ENCODE measurements around the gene SLC16A4. TPM values are rescaled to one million over a fixed set of nuclear protein-coding genes. Genes with fewer than 3 reads are reported as not detected.

The SLC16A4 gene
- total and polyA plus RNA-seq, 10 of the 15 experiments (the other 5 are each of a cell fraction or from before 2014, with no cell fraction given), result 0.13 to 2.2 (median 0.26) TPM; not detected in 1

GRCh38 chr1:110409316-110409715 lies 18.5 kb upstream of the SLC16A4 start:
- Histone ChIP-seq H3K36me3 (ENCODE audit: control insufficient read depth in 2 of 2, insufficient read depth in 2 of 2, low read length in 1 of 2) (no peaks in the 10 kb centered on the region; a peak in 2 of 4 replicates), H3K27me3 (replicated peaks in 1 of 2; ENCODE audit: control insufficient read depth in 2 of 2, insufficient read depth in 2 of 2, low read length in 1 of 2) (no peaks in the 10 kb centered on the region), H4K20me1 (ENCODE audit: control insufficient read depth, insufficient read depth) (no peaks in the 10 kb centered on the region), H2AFZ (ENCODE audit: control insufficient read depth, low read depth, low read length) (no peak overlapping the region), H3K79me2 (ENCODE audit: control insufficient read depth, insufficient read depth, low read length) (peaks cover 25% of the 10 kb centered on the region), H3K4me2 (ENCODE audit: control insufficient read depth, insufficient read depth) (no peak overlapping the region), H3K4me3 (no peak overlapping the region), H3K9me3 (replicated peaks; ENCODE audit: control insufficient read depth, insufficient read depth, low read length) (no peaks in the 10 kb centered on the region), H3K27ac (ENCODE audit: control insufficient read depth, insufficient read depth) (no peak overlapping the region), H3K9ac (ENCODE audit: control insufficient read depth, insufficient read depth, low read length) (no peak overlapping the region), H3K4me1 (ENCODE audit: control insufficient read depth, insufficient read depth, low read length) (peaks cover 15% of the 10 kb centered on the region)
- ChIA-PET RAD21 (ENCODE audit: unreplicated experiment) (interaction anchor here (0.9 to 2.6 kb wide), 8 partner anchors 24 to 201 kb away, joined by 3 to 29 read pairs (median 8); partner anchors contain the start of gene RBM15), SMC1A (ENCODE audit: uncharacterized antibody, unreplicated experiment) (interaction anchor here (0.6 to 2.6 kb wide), 22 partner anchors 9 to 374 kb away, joined by 3 to 31 read pairs (median 4); partner anchors contain the start of genes KCNC4, RBM15 and STRIP1), POLR2A (interaction anchor here (0.6 to 3.3 kb wide), 8 partner anchors 23 to 1029 kb away, joined by 3 to 43 read pairs (median 3); partner anchors contain the start of gene RBM15), CTCF (interaction anchor here (1.2 to 9.5 kb wide), 16 partner anchors 26 to 380 kb away, joined by 3 to 146 read pairs (median 7); partner anchors contain the start of genes KCNC4 and RBM15)
- intact Hi-C loops (cut with micrococcal nuclease; ENCODE audit: unreplicated experiment) (no loop called here), in situ Hi-C loops (cut with MboI) (loop anchor here (5.0 kb wide), 1 partner anchor 202 kb away; no protein-coding TSS in a partner anchor)
- DNase-seq (ENCODE audit: low read depth, low spot score), result no peak
- no peak for FAIRE-seq
- WGBS (ENCODE audit: insufficient coverage, insufficient replicate concordance, low lambda C conversion rate, missing lambda C conversion rate), result 94% methylated on average over 6 of the region's 6 CpGs
- no TSS peak for BruUV-seq (replicated peaks)
- ATAC-seq, result no peak
- TF ChIP-seq IRF5 (IDR thresholded peaks at IDR 0.05; ENCODE audit: borderline replicate concordance) (no peak), ATF7 (IDR thresholded peaks at IDR 0.05; ENCODE audit: low read depth) (no peak), POU2F2 (IDR thresholded peaks at IDR 0.05; ENCODE audit: borderline replicate concordance, low read depth, low read length) (no peak), DPF2 (IDR thresholded peaks at IDR 0.05) (no peak), MAX (IDR thresholded peaks at IDR 0.05; ENCODE audit: low read depth, low read length) (no peak), CREM (IDR thresholded peaks at IDR 0.05; ENCODE audit: low read depth) (no peak), BHLHE40 (IDR thresholded peaks at IDR 0.05; ENCODE audit: borderline replicate concordance in 1 of 2, low read depth in 2 of 2, low read length in 1 of 2) (no peak), PAX5 (IDR thresholded peaks at IDR 0.05; ENCODE audit: borderline replicate concordance, low read depth, low read length) (no peak)
